Astrocyte (in vitro differentiated cells and primary cell): ENCODE results near the gene TEX2. TPM values are rescaled to one million over a fixed set of nuclear protein-coding genes. Genes with fewer than 3 reads are reported as not detected.
A peak's percentile ranks its signal among the peaks of the same experiment; 100 is the strongest.

Experiments used
- DNase-seq: peaks from one replicate; pipeline ENCODE4 v3.0.0-alpha.2; 2010; ENCODE audit warnings: low read depth
- FAIRE-seq: peaks from 2 replicates; lab custom pipeline; 2011; peaks lifted over from hg19 to GRCh38; lab: Jason Lieb, UNC
- H2AFZ ChIP-seq: 2 replicates; pipeline ENCODE4 v1.6.0; 2012; ENCODE audit warnings: low read depth, low read length, inconsistent platforms
- H3K27ac ChIP-seq: 2 replicates; pipeline ENCODE4 v1.5.1; 2011; ENCODE audit warnings: low read depth, low read length, inconsistent platforms
- H3K27me3 ChIP-seq: 2 replicates; pipeline ENCODE4 v1.6.0; 2011; ENCODE audit warnings: low read length, inconsistent platforms; ENCODE audit not compliant: insufficient read depth
- H3K36me3 ChIP-seq: 2 replicates; pipeline ENCODE4 v1.5.1; 2011; ENCODE audit warnings: low read length, inconsistent platforms; ENCODE audit not compliant: insufficient read depth
- H3K4me1 ChIP-seq: 2 replicates; pipeline ENCODE4 v1.5.1; 2011; ENCODE audit warnings: low read length, inconsistent platforms; ENCODE audit not compliant: insufficient read depth
- H3K4me2 ChIP-seq: 2 replicates; pipeline ENCODE4 v1.6.0; 2012; ENCODE audit warnings: low read length, inconsistent platforms
- H3K4me3 ChIP-seq: 2 replicates; pipeline ENCODE4 v1.5.1; 2011; ENCODE audit warnings: low read depth, mild to moderate bottlenecking, low read length, inconsistent platforms; ENCODE audit not compliant: insufficient read depth
- H3K79me2 ChIP-seq: 2 replicates; pipeline ENCODE4 v1.6.0; 2012; ENCODE audit warnings: mild to moderate bottlenecking, low read length, inconsistent platforms; ENCODE audit not compliant: insufficient read depth
- H3K9ac ChIP-seq: 2 replicates; pipeline ENCODE4 v1.6.0; 2012; ENCODE audit warnings: mild to moderate bottlenecking, low read length, inconsistent platforms
- H3K9me3 ChIP-seq: 2 replicates; pipeline ENCODE4 v1.5.1; 2012; ENCODE audit warnings: low read depth, mild to moderate bottlenecking, low read length, inconsistent platforms; ENCODE audit not compliant: insufficient read depth
- H4K20me1 ChIP-seq: 2 replicates; pipeline ENCODE4 v1.6.0; 2012; ENCODE audit warnings: low read length, inconsistent platforms; ENCODE audit not compliant: insufficient read depth
- H3K27ac Mint-ChIP-seq: one replicate; pipeline ENCODE4 v1.8.0; 2021; ENCODE audit warnings: mild to moderate bottlenecking, mixed read lengths; ENCODE audit not compliant: unreplicated experiment
- H3K27me3 Mint-ChIP-seq: one replicate; pipeline ENCODE4 v1.8.0; 2021; ENCODE audit warnings: low read depth, mixed read lengths; ENCODE audit not compliant: unreplicated experiment
- H3K36me3 Mint-ChIP-seq: one replicate; pipeline ENCODE4 v1.8.0; 2021; ENCODE audit warnings: low read depth, mixed read lengths; ENCODE audit not compliant: unreplicated experiment
- H3K4me1 Mint-ChIP-seq: one replicate; pipeline ENCODE4 v1.8.0; 2021; ENCODE audit warnings: low read depth, mixed read lengths; ENCODE audit not compliant: unreplicated experiment
- H3K4me3 Mint-ChIP-seq: one replicate; pipeline ENCODE4 v1.8.0; 2021; ENCODE audit warnings: mild to moderate bottlenecking, moderate library complexity, mixed read lengths; ENCODE audit not compliant: unreplicated experiment
- H3K9me3 Mint-ChIP-seq: one replicate; pipeline ENCODE4 v1.8.0; 2021; ENCODE audit warnings: mild to moderate bottlenecking, mixed read lengths; ENCODE audit not compliant: unreplicated experiment
- EZH2 ChIP-seq: IDR thresholded peaks from 2 replicates; pipeline ENCODE4 v1.6.1; 2012; ENCODE audit warnings: mild to moderate bottlenecking, low read length, inconsistent platforms; ENCODE audit not compliant: insufficient read depth
- total RNA-seq: library from RNA; stranded (reverse); gene quantifications from 2 replicates; pipeline ENCODE4 v1.2.1, GENCODE V29; 2021
- TF ChIP-seq, protein P1 (sequence below): IDR thresholded peaks from 2 replicates; pipeline ENCODE4 v1.5.1; 2011; ENCODE audit warnings: low read depth, mild to moderate bottlenecking, inconsistent platforms, low read length, moderate library complexity; ENCODE audit not compliant: insufficient read depth

The TEX2 gene
- total RNA-seq, 1 donor from 2014 or later: 56.1 TPM

DNA sequence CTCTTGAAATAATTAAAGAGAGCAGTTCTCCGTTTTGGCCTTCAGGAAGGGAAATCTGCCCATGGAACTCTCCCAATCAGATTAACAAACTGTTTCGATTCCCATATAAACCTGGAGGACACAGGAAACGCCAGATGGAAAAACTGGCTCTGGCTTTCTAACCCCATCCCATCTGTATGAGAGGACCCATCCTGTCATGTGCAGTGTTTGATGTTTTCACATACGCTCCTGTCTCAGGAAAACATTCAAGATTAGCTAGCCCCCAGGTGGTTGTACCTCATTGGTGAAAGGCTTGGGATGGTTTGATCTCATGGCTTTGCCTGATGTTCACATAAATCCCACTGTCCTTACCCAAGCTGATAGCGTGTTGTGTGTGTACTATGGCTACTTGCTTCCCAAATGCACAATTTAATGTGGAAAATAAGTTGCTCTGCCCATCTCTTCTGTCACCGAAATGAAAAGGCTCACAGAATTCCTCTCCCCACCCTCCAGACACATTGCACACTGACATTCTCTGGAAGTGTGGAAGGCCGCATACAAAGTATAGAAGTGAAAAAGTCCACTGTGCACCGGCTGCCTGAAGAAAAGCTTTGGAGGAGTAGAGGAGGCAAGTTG, 114.9 kb downstream of the TEX2 start:
- Histone ChIP-seq H3K4me3 (no peak overlapping the region), H3K4me2 (no peak overlapping the region), H3K79me2 (peaks cover 11% of the 10 kb centered on the region), H3K9ac (no peak overlapping the region), H3K9me3 (no peaks in the 10 kb centered on the region), H4K20me1 (peaks cover 7% of the 10 kb centered on the region), H3K27ac (no peak overlapping the region), H3K27me3 (no peaks in the 10 kb centered on the region), H3K4me1 (peaks cover 16% of the 10 kb centered on the region), H3K36me3 (no peaks in the 10 kb centered on the region), H2AFZ (no peak overlapping the region)
- Mint-ChIP-seq H3K27me3 (no peaks in the 10 kb centered on the region), H3K36me3 (peaks cover 12% of the 10 kb centered on the region), H3K4me3 (no peak overlapping the region), H3K27ac (no peak overlapping the region), H3K4me1 (peaks cover 13% of the 10 kb centered on the region), H3K9me3 (no peaks in the 10 kb centered on the region)
- FAIRE-seq: no peak
- TF ChIP-seq, protein P1, sequence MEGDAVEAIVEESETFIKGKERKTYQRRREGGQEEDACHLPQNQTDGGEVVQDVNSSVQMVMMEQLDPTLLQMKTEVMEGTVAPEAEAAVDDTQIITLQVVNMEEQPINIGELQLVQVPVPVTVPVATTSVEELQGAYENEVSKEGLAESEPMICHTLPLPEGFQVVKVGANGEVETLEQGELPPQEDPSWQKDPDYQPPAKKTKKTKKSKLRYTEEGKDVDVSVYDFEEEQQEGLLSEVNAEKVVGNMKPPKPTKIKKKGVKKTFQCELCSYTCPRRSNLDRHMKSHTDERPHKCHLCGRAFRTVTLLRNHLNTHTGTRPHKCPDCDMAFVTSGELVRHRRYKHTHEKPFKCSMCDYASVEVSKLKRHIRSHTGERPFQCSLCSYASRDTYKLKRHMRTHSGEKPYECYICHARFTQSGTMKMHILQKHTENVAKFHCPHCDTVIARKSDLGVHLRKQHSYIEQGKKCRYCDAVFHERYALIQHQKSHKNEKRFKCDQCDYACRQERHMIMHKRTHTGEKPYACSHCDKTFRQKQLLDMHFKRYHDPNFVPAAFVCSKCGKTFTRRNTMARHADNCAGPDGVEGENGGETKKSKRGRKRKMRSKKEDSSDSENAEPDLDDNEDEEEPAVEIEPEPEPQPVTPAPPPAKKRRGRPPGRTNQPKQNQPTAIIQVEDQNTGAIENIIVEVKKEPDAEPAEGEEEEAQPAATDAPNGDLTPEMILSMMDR: no peak
- TF ChIP-seq EZH2: no peak
- peak; percentile 38 for DNase-seq

DNA sequence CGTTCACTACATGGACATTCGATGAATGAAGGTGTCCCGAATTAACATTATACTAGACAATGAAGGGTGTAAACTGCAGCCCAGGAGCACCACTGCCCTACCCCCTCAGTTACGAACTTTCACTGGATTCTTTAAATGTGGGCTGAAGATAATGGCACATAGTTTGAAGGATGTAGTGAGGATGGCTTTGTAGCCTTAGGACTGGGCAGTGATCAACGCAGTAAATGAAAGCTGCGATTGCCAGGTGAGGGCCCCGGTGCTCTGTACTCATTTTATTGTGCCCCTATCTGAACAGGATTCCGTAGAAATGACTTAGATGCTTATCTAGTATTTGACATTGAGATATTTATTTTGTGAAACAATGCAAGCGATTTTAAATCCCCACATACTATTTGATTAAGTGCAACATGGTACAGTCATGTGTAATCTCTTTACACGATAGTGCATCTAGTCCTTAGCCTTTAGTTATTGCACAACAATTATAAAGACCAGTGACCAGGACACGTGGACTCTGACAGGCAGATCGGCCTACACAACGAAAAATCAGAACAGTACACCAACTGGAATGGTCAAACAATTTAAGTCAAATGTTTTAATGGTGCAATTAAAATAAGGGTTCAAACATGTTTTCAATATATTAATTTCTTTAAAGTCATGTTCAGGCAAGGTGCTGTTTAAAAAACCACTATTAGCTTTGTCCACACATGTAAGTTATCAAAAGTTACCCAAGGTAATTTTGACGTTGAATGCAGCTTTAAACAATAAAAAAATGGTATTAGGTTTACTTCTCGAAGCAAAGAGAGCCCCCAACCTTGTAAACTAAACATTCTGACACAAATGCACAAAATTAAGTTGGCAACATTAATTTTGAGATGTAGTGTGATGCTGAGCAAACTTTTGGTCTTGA, 115.7 kb downstream of the TEX2 start:
- no peaks in the 10 kb centered on the region for H3K36me3 ChIP-seq
- H3K27me3 ChIP-seq: no peaks in the 10 kb centered on the region
- peak overlapping the region; percentile 91 for H3K9ac ChIP-seq
- H3K36me3 Mint-ChIP-seq: peaks cover 8% of the 10 kb centered on the region
- peak overlapping the region; percentile 96 for H3K4me2 ChIP-seq
- TF ChIP-seq EZH2: no peak
- TF ChIP-seq, protein P1: no peak
- DNase-seq (peak; percentile 36), FAIRE-seq (no peak)
- no peaks in the 10 kb centered on the region for H3K9me3 ChIP-seq
- no peak overlapping the region for H2AFZ ChIP-seq
- H3K4me1 Mint-ChIP-seq: peaks cover 13% of the 10 kb centered on the region
- H3K27me3 Mint-ChIP-seq: no peaks in the 10 kb centered on the region
- H3K9me3 Mint-ChIP-seq: no peaks in the 10 kb centered on the region
- H3K79me2 ChIP-seq: peaks cover 11% of the 10 kb centered on the region
- peaks cover 16% of the 10 kb centered on the region for H3K4me1 ChIP-seq
- H3K4me3 ChIP-seq: peak overlapping the region; percentile 86
- no peak overlapping the region for H3K27ac Mint-ChIP-seq
- H3K27ac ChIP-seq: peak overlapping the region; percentile 77
- H4K20me1 ChIP-seq: peaks cover 7% of the 10 kb centered on the region
- no peak overlapping the region for H3K4me3 Mint-ChIP-seq
